ENCODE data around the gene MYG1. TPM values are rescaled to one million over a fixed set of nuclear protein-coding genes. Genes with fewer than 3 reads are reported as not detected.
A peak's percentile ranks its signal among the peaks of the same experiment; 100 is the strongest.

The MYG1 gene
- total and polyA plus RNA-seq, 2 of the 13 experiments (the other 11 are each of a cell fraction or from before 2014, with no cell fraction given): 38.6 to 58.0 TPM

- Histone ChIP-seq H3K9ac (ENCODE audit: insufficient read depth, low read depth, low read length) (no peak overlapping the region), H3K27me3 (ENCODE audit: control insufficient read depth in 1 of 2, insufficient read depth in 2 of 2, low read length in 2 of 2) (peaks cover 0 to 4% of the 10 kb centered on the region in 2 experiments; a peak in 1 of 5 replicates), H3K4me3 (replicated peaks in 1 of 3; ENCODE audit: insufficient read depth in 1 of 3, low read depth in 2 of 3, low read length in 3 of 3) (peak overlapping the region; percentile 85 to 96 (median 86); a peak in 5 of 6 replicates), H3K79me2 (ENCODE audit: insufficient read depth, low read length) (peaks cover 39% of the 10 kb centered on the region), H3K36me3 (replicated peaks in 1 of 2; ENCODE audit: control insufficient read depth in 1 of 2, insufficient read depth in 2 of 2, low read length in 2 of 2) (peaks cover 3 to 21% of the 10 kb centered on the region in 2 experiments), H3K4me1 (ENCODE audit: insufficient read depth, low read length) (peaks cover 74% of the 10 kb centered on the region), H3K27ac (ENCODE audit: extremely low read length, insufficient read depth, low read length) (peak overlapping the region; percentile 81), H4K20me1 (ENCODE audit: insufficient read depth, low read length) (no peaks in the 10 kb centered on the region), H2AFZ (ENCODE audit: low read length) (no peak overlapping the region), H3K9me3 (ENCODE audit: low read length) (no peaks in the 10 kb centered on the region), H3K4me2 (ENCODE audit: low read depth, low read length) (peak overlapping the region; percentile 94; the same call in 1 of the 2 replicates)
- no TSS peak for BruUV-seq (replicated peaks)
- 84% methylated on average over 5 of the region's 5 CpGs for WGBS (ENCODE audit: low lambda C conversion rate)
- intact Hi-C loops (cut with micrococcal nuclease; ENCODE audit: unreplicated experiment): loop anchor here (5.0 kb wide), 1 partner anchor 77 kb away; no protein-coding TSS in a partner anchor
- ChIA-PET POLR2A (interaction anchor here (0.8 to 3.2 kb wide), 8 partner anchors 22 to 292 kb away, joined by 3 to 58 read pairs (median 4); partner anchors contain the start of genes AAAS, CSAD, SPRYD3 and ZNF740), CTCF (ENCODE audit: low intra/inter-chr PET ratio, low total read pairs) (no interaction called here)
- in situ Hi-C loops (cut with HindIII; ENCODE audit: extremely low pct_ligation_motif_present, low pct_unique_long_range_greater_than_20kb): no loop called here
- ATAC-seq (no peak), DNase-seq (ENCODE audit: low spot score) (peak; percentile 23), FAIRE-seq (no peak)
- TF ChIP-seq ZNF800 (CRISPR knock-in tag; IDR thresholded peaks at IDR 0.05): no peak
- peak in 1 of 2 experiments; percentile 52; a peak in 3 of 4 replicates for TF ChIP-seq MAFK (conservative IDR thresholded peaks at IDR 0.05 in 1 of 2, IDR thresholded peaks at IDR 0.05 in 1 of 2; ENCODE audit: low read length in 2 of 2)
- no peak for TF ChIP-seq ZNF296 (CRISPR knock-in tag; conservative IDR thresholded peaks at IDR 0.05)
These were observed 418 bp upstream of the MYG1 start for GRCh38 chr12:53299101-53299453.

- Histone ChIP-seq H3K27ac (ENCODE audit: extremely low read length, insufficient read depth, low read length) (peak overlapping the region; percentile 81), H3K9ac (ENCODE audit: insufficient read depth, low read depth, low read length) (peak overlapping the region; percentile 86), H3K36me3 (replicated peaks in 1 of 2; ENCODE audit: control insufficient read depth in 1 of 2, insufficient read depth in 2 of 2, low read length in 2 of 2) (peaks cover 3 to 22% of the 10 kb centered on the region in 2 experiments), H2AFZ (ENCODE audit: low read length) (no peak overlapping the region), H4K20me1 (ENCODE audit: insufficient read depth, low read length) (no peaks in the 10 kb centered on the region), H3K4me1 (ENCODE audit: insufficient read depth, low read length) (peaks cover 69% of the 10 kb centered on the region), H3K4me3 (replicated peaks in 1 of 3; ENCODE audit: insufficient read depth in 1 of 3, low read depth in 2 of 3, low read length in 3 of 3) (peak overlapping the region; percentile 85 to 96 (median 86)), H3K4me2 (ENCODE audit: low read depth, low read length) (peak overlapping the region; percentile 94), H3K9me3 (ENCODE audit: low read length) (no peaks in the 10 kb centered on the region), H3K27me3 (ENCODE audit: control insufficient read depth in 1 of 2, insufficient read depth in 2 of 2, low read length in 2 of 2) (peaks cover 0 to 4% of the 10 kb centered on the region in 2 experiments; a peak in 1 of 5 replicates), H3K79me2 (ENCODE audit: insufficient read depth, low read length) (peaks cover 39% of the 10 kb centered on the region)
- CTCF ChIA-PET (ENCODE audit: low intra/inter-chr PET ratio, low total read pairs): no interaction called here
- BruUV-seq (replicated peaks): no TSS peak
- no peak; the same call in 2 of the 3 replicates for ATAC-seq
- 6% methylated on average over 12 of the region's 12 CpGs for WGBS (ENCODE audit: low lambda C conversion rate)
- in situ Hi-C loops (cut with HindIII; ENCODE audit: extremely low pct_ligation_motif_present, low pct_unique_long_range_greater_than_20kb): no loop called here
- DNase-seq (ENCODE audit: low spot score): no peak
- FAIRE-seq: no peak
- intact Hi-C loops (cut with micrococcal nuclease; ENCODE audit: unreplicated experiment): no loop called here
- POLR2A ChIA-PET: interaction anchor here (0.6 to 3.2 kb wide), 6 partner anchors 21 to 293 kb away, joined by 3 to 58 read pairs (median 4); partner anchors contain the start of genes AAAS, CSAD, PRR13 and SP1
- TF ChIP-seq BRCA1 (CRISPR knock-in tag; IDR thresholded peaks at IDR 0.05) (no peak), ZKSCAN8 (CRISPR knock-in tag; IDR thresholded peaks at IDR 0.05; ENCODE audit: borderline replicate concordance) (0 out of 2 replicates have a peak, but pooled peaks have one; percentile 11), KDM5A (IDR thresholded peaks at IDR 0.05; ENCODE audit: borderline replicate concordance, low read length) (0 out of 2 replicates have a peak, but pooled peaks have one; percentile 2), KDM5B (CRISPR knock-in tag; IDR thresholded peaks at IDR 0.05; ENCODE audit: borderline replicate concordance) (0 out of 2 replicates have a peak, but pooled peaks have one; percentile 29), EP300 (IDR thresholded peaks at IDR 0.05; ENCODE audit: low read depth in 2 of 2, low read length in 2 of 2) (no peak), EP300 (CRISPR knock-in tag; IDR thresholded peaks at IDR 0.05; ENCODE audit: borderline replicate concordance) (0 out of 2 replicates have a peak, but pooled peaks have one; percentile 0), JUND (CRISPR knock-in tag; IDR thresholded peaks at IDR 0.05) (0 out of 2 replicates have a peak, but pooled peaks have one; percentile 0), ZC3H4 (CRISPR knock-in tag; IDR thresholded peaks at IDR 0.05; ENCODE audit: borderline replicate concordance) (no peak), MAFK (conservative IDR thresholded peaks at IDR 0.05 in 1 of 2, IDR thresholded peaks at IDR 0.05 in 1 of 2; ENCODE audit: low read length in 2 of 2) (0 out of 4 replicates have a peak, but pooled peaks of 1 of the 2 experiments have one; percentile 17), NFYC (CRISPR knock-in tag; IDR thresholded peaks at IDR 0.05) (no peak), GATAD2A (CRISPR knock-in tag; IDR thresholded peaks at IDR 0.05) (no peak), ZNF672 (CRISPR knock-in tag; IDR thresholded peaks at IDR 0.05) (no peak)
These were observed 692 bp downstream of the MYG1 start for GRCh38 chr12:53300187-53300586.

Data from HepG2 (cell line).